Measurements from ENCODE around the gene SRGN. TPM values are rescaled to one million over a fixed set of nuclear protein-coding genes. Genes with fewer than 3 reads are reported as not detected.

Gene SRGN
- total RNA-seq, 4 donors from 2014 or later, result 90.0 to 313 (median 105) TPM

DNA sequence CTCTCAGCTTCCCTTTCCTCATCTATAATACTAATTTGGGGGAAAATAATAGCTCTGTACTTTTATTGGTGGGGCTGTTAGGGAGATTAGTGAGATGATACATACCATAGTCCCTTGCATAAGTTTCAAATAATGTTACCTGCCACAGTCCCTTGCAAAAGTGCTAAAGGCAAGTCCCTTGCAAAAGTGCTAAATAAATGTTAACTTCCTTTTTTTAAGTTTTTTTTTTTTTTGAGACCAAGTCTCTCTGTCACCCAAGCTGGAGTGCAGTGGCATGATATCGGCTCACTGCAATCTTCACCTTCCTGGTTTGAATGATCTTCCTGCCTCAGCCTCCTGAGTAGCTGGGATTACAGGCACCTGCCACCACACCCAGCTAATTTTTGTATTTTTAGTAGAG is 43.4 kb upstream of the SRGN start:
- Histone ChIP-seq H3K27me3 (no peaks in the 10 kb centered on the region), H3K9me3 (no peaks in the 10 kb centered on the region), H3K36me3 (no peaks in the 10 kb centered on the region), H3K4me3 (no peak overlapping the region), H3K27ac (peak overlapping the region in 3 of 4 donors; percentile 67 to 75 (median 69)), H3K4me1 (peaks cover 0 to 3% (median 0%) of the 10 kb centered on the region in 4 donors)
- 78 to 95% methylated on average over 1 of the region's 1 CpG for WGBS, 2 donors
- TF ChIP-seq, protein P1, sequence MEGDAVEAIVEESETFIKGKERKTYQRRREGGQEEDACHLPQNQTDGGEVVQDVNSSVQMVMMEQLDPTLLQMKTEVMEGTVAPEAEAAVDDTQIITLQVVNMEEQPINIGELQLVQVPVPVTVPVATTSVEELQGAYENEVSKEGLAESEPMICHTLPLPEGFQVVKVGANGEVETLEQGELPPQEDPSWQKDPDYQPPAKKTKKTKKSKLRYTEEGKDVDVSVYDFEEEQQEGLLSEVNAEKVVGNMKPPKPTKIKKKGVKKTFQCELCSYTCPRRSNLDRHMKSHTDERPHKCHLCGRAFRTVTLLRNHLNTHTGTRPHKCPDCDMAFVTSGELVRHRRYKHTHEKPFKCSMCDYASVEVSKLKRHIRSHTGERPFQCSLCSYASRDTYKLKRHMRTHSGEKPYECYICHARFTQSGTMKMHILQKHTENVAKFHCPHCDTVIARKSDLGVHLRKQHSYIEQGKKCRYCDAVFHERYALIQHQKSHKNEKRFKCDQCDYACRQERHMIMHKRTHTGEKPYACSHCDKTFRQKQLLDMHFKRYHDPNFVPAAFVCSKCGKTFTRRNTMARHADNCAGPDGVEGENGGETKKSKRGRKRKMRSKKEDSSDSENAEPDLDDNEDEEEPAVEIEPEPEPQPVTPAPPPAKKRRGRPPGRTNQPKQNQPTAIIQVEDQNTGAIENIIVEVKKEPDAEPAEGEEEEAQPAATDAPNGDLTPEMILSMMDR (IDR thresholded peaks at IDR 0.05), result no peak
- TF ChIP-seq EP300 (IDR thresholded peaks at IDR 0.05) (no peak), POLR2A (IDR thresholded peaks at IDR 0.05) (no peak)
- DNase-seq (ENCODE audit: low spot score in 2 of 2), result no peak

DNA sequence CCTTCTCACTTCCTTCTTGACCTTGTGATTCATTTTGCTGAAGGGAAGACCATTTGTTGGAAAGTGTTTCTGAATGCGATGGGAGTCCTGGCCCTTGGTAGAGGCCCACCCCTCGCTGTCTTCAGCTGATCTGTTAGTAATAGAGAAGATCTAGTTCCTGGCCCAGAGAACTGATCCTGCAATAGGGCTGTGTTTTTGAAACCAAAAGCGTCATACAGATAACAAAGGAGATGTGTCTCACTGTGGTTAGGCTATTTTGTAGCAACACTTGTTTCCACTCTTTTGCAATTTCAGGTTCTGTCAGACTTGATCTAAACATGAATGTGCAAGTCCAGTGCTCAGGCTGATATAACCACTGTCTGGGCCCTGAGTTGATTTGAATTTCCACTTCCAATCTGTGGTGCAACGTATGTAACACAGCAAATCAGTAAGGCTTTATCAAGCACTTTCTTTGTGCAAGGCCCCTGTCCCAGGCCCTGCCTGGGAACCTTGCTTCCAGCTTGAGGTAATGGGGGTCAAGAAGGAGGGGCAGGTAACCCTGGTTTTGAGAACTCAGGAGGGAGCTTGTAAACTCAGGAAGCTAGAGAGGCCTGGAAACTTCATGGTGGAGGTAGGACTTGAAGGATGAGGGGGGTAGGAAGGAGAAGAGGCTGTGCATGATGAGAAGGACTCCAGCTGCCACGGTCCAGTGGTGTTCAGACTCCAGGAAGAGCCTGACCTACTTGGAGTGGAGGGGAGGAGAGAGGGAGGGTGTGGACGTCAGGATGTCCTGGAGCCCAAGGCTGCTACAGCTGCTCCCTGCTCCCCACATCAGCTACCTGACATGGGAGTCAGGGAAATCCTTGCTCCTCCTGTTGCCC is 42.2 kb upstream of the SRGN start:
- Histone ChIP-seq H3K27me3 (no peaks in the 10 kb centered on the region), H3K36me3 (no peaks in the 10 kb centered on the region), H3K4me1 (peaks cover 0 to 3% (median 0%) of the 10 kb centered on the region in 4 donors), H3K9me3 (no peaks in the 10 kb centered on the region), H3K4me3 (no peak overlapping the region), H3K27ac (peak overlapping the region in 3 of 4 donors; percentile 67 to 75 (median 69))
- peak in 1 of 2 donors; percentile 68 for TF ChIP-seq EP300 (IDR thresholded peaks at IDR 0.05)
- TF ChIP-seq, protein P1 (IDR thresholded peaks at IDR 0.05), result no peak
- 68 to 74% methylated on average over 6 of the region's 6 CpGs for WGBS, 2 donors
- no peak for DNase-seq (ENCODE audit: low spot score in 2 of 2)

DNA sequence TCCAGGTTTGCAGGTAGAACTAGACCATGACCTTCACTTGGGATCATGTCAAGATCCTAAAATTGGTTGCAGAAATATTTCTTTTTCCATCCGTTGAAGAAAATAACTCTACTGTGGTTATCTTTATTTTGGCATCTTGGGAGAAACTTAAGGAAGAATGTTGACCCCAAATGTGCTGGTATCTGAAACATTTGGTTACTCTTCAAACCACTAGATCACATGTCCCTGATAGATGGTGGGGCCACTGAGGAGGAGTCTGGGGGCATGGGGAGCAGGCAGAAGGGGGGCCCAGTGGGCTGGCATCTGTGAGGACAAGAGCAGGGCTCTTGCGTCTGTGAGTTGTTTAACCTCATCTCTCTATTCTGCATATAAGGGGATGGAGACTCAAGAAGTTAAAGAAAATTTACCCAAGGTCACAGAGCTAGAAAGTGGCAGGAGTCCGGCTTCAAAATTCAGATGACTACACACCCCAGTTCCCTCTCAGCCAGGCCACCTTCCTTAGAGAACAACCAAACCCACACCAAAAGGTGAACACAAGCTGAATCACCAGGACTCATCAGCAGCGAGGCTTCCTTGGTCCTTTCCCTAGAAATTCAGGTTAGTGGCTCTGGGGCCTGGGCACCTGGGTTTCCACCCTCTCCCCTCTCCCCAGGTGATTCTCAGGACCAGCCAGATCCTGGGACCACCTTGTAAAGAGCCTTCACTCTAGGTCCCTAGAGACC is 40.6 kb upstream of the SRGN start:
- no peaks in the 10 kb centered on the region for H3K36me3 ChIP-seq
- no peaks in the 10 kb centered on the region for H3K9me3 ChIP-seq
- 66 to 79% methylated on average over 4 of the region's 4 CpGs for WGBS, 2 donors
- peaks cover 0 to 3% (median 0%) of the 10 kb centered on the region in 4 donors for H3K4me1 ChIP-seq
- H3K4me3 ChIP-seq, result no peak overlapping the region
- TF ChIP-seq EP300 (IDR thresholded peaks at IDR 0.05), result no peak
- no peaks in the 10 kb centered on the region for H3K27me3 ChIP-seq
- no peak for DNase-seq (ENCODE audit: low spot score in 2 of 2)
- peak overlapping the region in 3 of 4 donors; percentile 1 to 76 (median 50) for H3K27ac ChIP-seq

DNA sequence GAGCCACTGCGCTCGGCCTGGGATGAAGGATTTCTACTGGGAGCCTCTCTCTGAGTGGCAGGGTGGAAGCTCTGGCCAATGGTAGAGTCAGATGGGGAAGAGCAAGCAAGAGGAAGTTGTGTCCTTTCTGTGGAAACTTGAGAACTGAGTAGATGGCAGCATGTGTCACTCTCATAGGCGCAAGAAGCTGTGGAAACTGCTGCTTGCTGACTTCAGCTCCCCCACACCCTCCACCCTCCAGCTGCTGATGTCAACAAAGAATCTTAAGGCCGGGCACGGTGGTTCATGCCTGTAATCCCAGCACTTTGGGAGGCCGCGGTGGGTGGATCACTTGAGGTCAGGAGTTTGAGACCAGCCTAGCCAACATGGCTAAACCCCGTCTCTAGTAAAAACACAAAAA is 39.8 kb upstream of the SRGN start:
- TF ChIP-seq POLR2A (IDR thresholded peaks at IDR 0.05) (peak in 1 of 2 donors; percentile 28), EP300 (IDR thresholded peaks at IDR 0.05) (peak; percentile 30 to 75)
- TF ChIP-seq, protein P1 (IDR thresholded peaks at IDR 0.05), result no peak
- H3K36me3 ChIP-seq, result no peaks in the 10 kb centered on the region
- H3K4me3 ChIP-seq, result no peak overlapping the region
- peak overlapping the region in 3 of 4 donors; percentile 47 to 76 (median 72) for H3K27ac ChIP-seq
- peak in 1 of 2 donors; percentile 48 for DNase-seq (ENCODE audit: low spot score in 2 of 2)
- no peaks in the 10 kb centered on the region for H3K27me3 ChIP-seq
- WGBS, 2 donors, result 37 to 64% methylated on average over 8 of the region's 8 CpGs
- H3K9me3 ChIP-seq, result no peaks in the 10 kb centered on the region
- H3K4me1 ChIP-seq, result peaks cover 0 to 3% (median 0%) of the 10 kb centered on the region in 4 donors

DNA sequence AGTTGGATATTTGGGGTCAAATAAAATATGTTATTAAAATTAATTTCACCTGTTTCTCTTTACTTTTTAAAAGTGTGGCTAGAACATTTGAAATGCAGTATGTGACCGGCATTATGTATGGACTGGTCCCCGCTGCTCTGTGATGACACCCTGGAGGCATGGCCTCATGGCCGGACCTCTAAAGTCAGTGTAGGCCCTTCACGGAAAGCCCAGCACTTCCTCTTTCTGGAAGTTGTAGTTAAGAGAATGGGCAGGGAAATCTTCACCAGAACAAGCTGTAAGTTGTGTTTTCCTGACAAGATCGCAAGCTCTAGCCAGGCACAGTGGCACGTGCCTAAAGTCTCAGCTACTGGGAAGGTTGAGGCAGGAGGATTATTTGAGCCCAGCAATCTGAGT is 38.3 kb upstream of the SRGN start:
- Histone ChIP-seq H3K4me3 (no peak overlapping the region), H3K27me3 (no peaks in the 10 kb centered on the region), H3K9me3 (no peaks in the 10 kb centered on the region), H3K36me3 (no peaks in the 10 kb centered on the region), H3K4me1 (peaks cover 0 to 3% (median 0%) of the 10 kb centered on the region in 4 donors), H3K27ac (peak overlapping the region in 3 of 4 donors; percentile 37 to 76 (median 37))
- no peak for DNase-seq (ENCODE audit: low spot score in 2 of 2)
- TF ChIP-seq, protein P1 (IDR thresholded peaks at IDR 0.05), result no peak
- TF ChIP-seq POLR2A (IDR thresholded peaks at IDR 0.05), result no peak
- peak in 1 of 2 donors; percentile 46 for TF ChIP-seq EP300 (IDR thresholded peaks at IDR 0.05)
- 65 to 77% methylated on average over 6 of the region's 6 CpGs for WGBS, 2 donors

All from tibial nerve (tissue), 4 donors.